Lower lobe of right lung (tissue), 2 donors: ENCODE data around the gene VILL. TPM values are rescaled to one million over a fixed set of nuclear protein-coding genes. Genes with fewer than 3 reads are reported as not detected.

Source experiments
- ATAC-seq, 2 donors: fragments of 200-7000 bp; cut with Tn5 transposase; one replicate each; pipeline ENCODE4 v1.9.1; 2020 to 2022; ENCODE audit warnings: mild to moderate bottlenecking in 2 of 2, moderate library complexity in 2 of 2
- DNase-seq: peaks from one replicate; pipeline ENCODE4 v3.0.0-alpha.2; 2020
- H3K27ac ChIP-seq: fragments of 200-600 bp; one replicate; pipeline ENCODE4 v1.8.0; 2022
- H3K27me3 ChIP-seq: fragments of 200-600 bp; one replicate; pipeline ENCODE4 v1.8.0; 2022; ENCODE audit warnings: low read depth
- H3K36me3 ChIP-seq: fragments of 200-600 bp; one replicate; pipeline ENCODE4 v1.8.0; 2022; ENCODE audit warnings: mild to moderate bottlenecking
- H3K4me1 ChIP-seq: fragments of 200-600 bp; one replicate; pipeline ENCODE4 v1.8.0; 2022
- H3K4me3 ChIP-seq: fragments of 200-600 bp; one replicate; pipeline ENCODE4 v1.8.0; 2022; ENCODE audit warnings: mild to moderate bottlenecking
- H3K9me3 ChIP-seq: fragments of 200-600 bp; one replicate; pipeline ENCODE4 v1.8.0; 2022
- CTCF ChIP-seq: fragments of 200-600 bp; IDR thresholded peaks from one replicate; pipeline ENCODE4 v1.8.0; 2022; ENCODE audit warnings: antibody characterized with exemption, mild to moderate bottlenecking
- intact Hi-C: fragments of 100-400 bp; cut with DNase I; formaldehyde crosslinking; loops from one replicate; pipeline ENCODE4 v1.11.0; 2022
- total RNA-seq: library from RNA; stranded (reverse); fragmentation: NEBNext Ultra II Directional; extraction: Animal tissue kit (Norgen Biotek cat#: 25700); gene quantifications from one replicate; pipeline ENCODE4 v1.2.1, GENCODE V29; 2021
- donor health status: DM: no; HTN: yes; CAD: no; lungs with severe emphysema.

VILL gene
- total RNA-seq, 1 donor from 2014 or later: 12.5 TPM

- H3K4me3 ChIP-seq: no peak overlapping the region
- peaks cover 19% of the 10 kb centered on the region for H3K4me1 ChIP-seq
- peaks cover 34% of the 10 kb centered on the region for H3K36me3 ChIP-seq
- no peaks in the 10 kb centered on the region for H3K27me3 ChIP-seq
- no peak overlapping the region for H3K27ac ChIP-seq
- no peak for DNase-seq
- intact Hi-C loops: no loop called here
- H3K9me3 ChIP-seq: no peaks in the 10 kb centered on the region
- TF ChIP-seq CTCF: no peak
- no peak for ATAC-seq
Measured at GRCh38 chr3:37984051-37984450, 6.5 kb upstream of the VILL start.

- peaks cover 19% of the 10 kb centered on the region for H3K4me1 ChIP-seq
- H3K27me3 ChIP-seq: no peaks in the 10 kb centered on the region
- DNase-seq (no peak), ATAC-seq (no peak)
- TF ChIP-seq CTCF: no peak
- intact Hi-C loops: no loop called here
- H3K27ac ChIP-seq: no peak overlapping the region
- peaks cover 34% of the 10 kb centered on the region for H3K36me3 ChIP-seq
- no peak overlapping the region for H3K4me3 ChIP-seq
- H3K9me3 ChIP-seq: no peaks in the 10 kb centered on the region
Measured at GRCh38 chr3:37984596-37984995, 6.0 kb upstream of the VILL start.

- Histone ChIP-seq H3K9me3 (no peaks in the 10 kb centered on the region), H3K4me3 (no peak overlapping the region), H3K27me3 (no peaks in the 10 kb centered on the region), H3K4me1 (peaks cover 19% of the 10 kb centered on the region), H3K27ac (no peak overlapping the region), H3K36me3 (peaks cover 26% of the 10 kb centered on the region)
- ATAC-seq: peak; percentile 34 to 48
- intact Hi-C loops: no loop called here
- no peak for TF ChIP-seq CTCF
- DNase-seq: peak; percentile 53
Measured at GRCh38 chr3:37985637-37986320, 4.8 kb upstream of the VILL start.

GRCh38 chr3:37986479-37987314 lies 3.9 kb upstream of the VILL start:
- peak; percentile 90 to 92 for ATAC-seq

GRCh38 chr3:37987315-37987697 lies 3.3 kb upstream of the VILL start:
- no peak for TF ChIP-seq CTCF
- Histone ChIP-seq H3K4me3 (no peak overlapping the region), H3K27me3 (no peaks in the 10 kb centered on the region), H3K27ac (peak overlapping the region; percentile 70), H3K4me1 (peaks cover 19% of the 10 kb centered on the region), H3K9me3 (no peaks in the 10 kb centered on the region), H3K36me3 (peaks cover 11% of the 10 kb centered on the region)
- ATAC-seq: peak in 1 of 2 donors; percentile 24
- intact Hi-C loops: no loop called here
- peak; percentile 50 for DNase-seq

More at GRCh38 chr3:37986479-37987314, 3.9 kb upstream of the VILL start:
- peak overlapping the region; percentile 70 for H3K27ac ChIP-seq
- peak; percentile 89 for DNase-seq
- H3K4me1 ChIP-seq: peaks cover 19% of the 10 kb centered on the region
- H3K36me3 ChIP-seq: peaks cover 17% of the 10 kb centered on the region
- no peaks in the 10 kb centered on the region for H3K27me3 ChIP-seq
- intact Hi-C loops: no loop called here
- H3K9me3 ChIP-seq: no peaks in the 10 kb centered on the region
- no peak for TF ChIP-seq CTCF
- H3K4me3 ChIP-seq: no peak overlapping the region
